GM12874 (cell line): ENCODE measurements around the gene CDC42EP4.

Source experiments
- CTCF ChIP-seq: IDR thresholded peaks from 2 replicates; pipeline ENCODE4 v1.5.1; 2011; ENCODE audit warnings: low read depth, mild to moderate bottlenecking, control low read depth, low read length, moderate library complexity; ENCODE audit not compliant: insufficient read depth

Gene CDC42EP4

GRCh38 chr17:73305845-73306836 lies 5.7 kb downstream of the CDC42EP4 start:
- TF ChIP-seq CTCF, result no peak

- TF ChIP-seq CTCF, result no peak
These were observed 6.6 kb downstream of the CDC42EP4 start for GRCh38 chr17:73304971-73305812.

- TF ChIP-seq CTCF, result no peak
These were observed 7.4 kb downstream of the CDC42EP4 start for GRCh38 chr17:73304438-73304837.

- TF ChIP-seq CTCF, result no peak
These were observed 9.6 kb downstream of the CDC42EP4 start for GRCh38 chr17:73302189-73302588.

GRCh38 chr17:73301369-73301768 lies 10.4 kb downstream of the CDC42EP4 start:
- no peak for TF ChIP-seq CTCF

GRCh38 chr17:73300392-73300791 lies 11.4 kb downstream of the CDC42EP4 start:
- TF ChIP-seq CTCF, result no peak
